Activated naive CD8-positive, alpha-beta T cell treated with anti-CD3 and anti-CD28 coated beads for 36 hours (primary cell): ENCODE results near the gene PNLIP. TPM values are rescaled to one million over a fixed set of nuclear protein-coding genes. Genes with fewer than 3 reads are reported as not detected.

Experiments used
- DNase-seq: peaks from one replicate; pipeline ENCODE4 v3.0.0; 2021
- H3K27ac Mint-ChIP-seq: one replicate; pipeline ENCODE4 v1.8.0; 2022; ENCODE audit warnings: mild to moderate bottlenecking, moderate library complexity, mixed read lengths
- H3K27me3 Mint-ChIP-seq: one replicate; pipeline ENCODE4 v1.8.0; 2022; ENCODE audit warnings: mild to moderate bottlenecking, mixed read lengths
- H3K36me3 Mint-ChIP-seq: one replicate; pipeline ENCODE4 v1.8.0; 2021; ENCODE audit warnings: mild to moderate bottlenecking, mixed read lengths
- H3K4me1 Mint-ChIP-seq: one replicate; pipeline ENCODE4 v1.8.0; 2021; ENCODE audit warnings: mixed read lengths
- H3K4me3 Mint-ChIP-seq: one replicate; pipeline ENCODE4 v1.8.0; 2022; ENCODE audit warnings: mild to moderate bottlenecking, moderate library complexity, mixed read lengths
- H3K9me3 Mint-ChIP-seq: one replicate; pipeline ENCODE4 v1.8.0; 2022; ENCODE audit warnings: mixed read lengths
- total RNA-seq, 2 experiments: library from RNA; stranded (reverse); gene quantifications; one replicate each; pipeline ENCODE4 v1.2.3, GENCODE V29; 2021

PNLIP gene
- total RNA-seq: not detected

DNA sequence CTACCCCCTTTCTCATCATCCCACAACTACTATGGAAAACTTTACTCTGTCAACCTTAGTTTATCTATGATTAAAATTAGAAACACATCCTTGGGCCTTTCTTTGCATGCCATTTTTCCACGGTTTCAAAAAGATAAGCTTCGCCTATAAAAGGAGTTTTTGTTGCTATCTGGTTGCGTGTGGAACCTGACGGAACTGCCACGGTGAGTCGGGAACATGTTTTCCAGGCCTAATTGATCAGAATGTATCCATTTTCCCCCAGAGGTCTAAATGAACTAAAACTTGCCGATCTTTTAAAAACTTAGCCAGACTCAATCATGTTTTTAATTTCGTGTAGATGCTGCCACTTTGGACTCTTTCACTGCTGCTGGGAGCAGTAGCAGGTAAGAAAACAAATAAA is at the start of gene PNLIP:
Gene PNLIP (plus strand): TSS at position 176 of the 400 bp plus-strand sequence. CDS start 162 bp downstream, at position 338.
- Mint-ChIP-seq H3K36me3 (no peaks in the 10 kb centered on the region), H3K9me3 (no peaks in the 10 kb centered on the region), H3K27me3 (peaks cover under 1% of the 10 kb centered on the region), H3K4me1 (no peaks in the 10 kb centered on the region), H3K27ac (no peak within 1 kb of the TSS), H3K4me3 (no peak within 1 kb of the TSS)
- no peak for DNase-seq

- no peaks in the 10 kb centered on the region for H3K4me1 Mint-ChIP-seq
- no peaks in the 10 kb centered on the region for H3K36me3 Mint-ChIP-seq
- no peak overlapping the region for H3K4me3 Mint-ChIP-seq
- H3K27me3 Mint-ChIP-seq: peaks cover 4% of the 10 kb centered on the region
- H3K9me3 Mint-ChIP-seq: peaks cover 2% of the 10 kb centered on the region
- no peak overlapping the region for H3K27ac Mint-ChIP-seq
- no peak for DNase-seq
Observed at GRCh38 chr10:116504786-116505185, 40.9 kb upstream of the PNLIP start.

DNA sequence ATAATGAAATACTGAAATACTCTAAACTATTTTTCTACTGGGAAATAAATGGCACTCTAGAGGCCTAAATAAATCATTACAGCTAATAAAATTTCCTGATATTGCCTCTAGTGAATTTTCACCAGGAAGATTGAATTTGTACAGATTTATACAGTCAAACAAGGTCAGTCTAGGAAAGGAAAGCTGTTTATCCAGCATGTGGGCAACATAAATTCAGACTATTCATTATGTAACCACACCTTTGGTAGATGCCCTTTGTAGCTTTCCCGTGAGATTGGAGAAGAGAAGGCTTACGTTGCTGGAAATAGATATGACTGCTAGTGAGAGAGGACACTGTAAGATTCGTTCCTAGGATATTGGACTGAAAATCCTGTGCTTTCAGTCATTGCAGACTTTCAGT is 35.2 kb upstream of the PNLIP start:
- no peaks in the 10 kb centered on the region for H3K36me3 Mint-ChIP-seq
- H3K27me3 Mint-ChIP-seq: peaks cover 11% of the 10 kb centered on the region
- H3K27ac Mint-ChIP-seq: no peak overlapping the region
- no peaks in the 10 kb centered on the region for H3K9me3 Mint-ChIP-seq
- H3K4me1 Mint-ChIP-seq: no peaks in the 10 kb centered on the region
- DNase-seq: no peak
- no peak overlapping the region for H3K4me3 Mint-ChIP-seq

DNA sequence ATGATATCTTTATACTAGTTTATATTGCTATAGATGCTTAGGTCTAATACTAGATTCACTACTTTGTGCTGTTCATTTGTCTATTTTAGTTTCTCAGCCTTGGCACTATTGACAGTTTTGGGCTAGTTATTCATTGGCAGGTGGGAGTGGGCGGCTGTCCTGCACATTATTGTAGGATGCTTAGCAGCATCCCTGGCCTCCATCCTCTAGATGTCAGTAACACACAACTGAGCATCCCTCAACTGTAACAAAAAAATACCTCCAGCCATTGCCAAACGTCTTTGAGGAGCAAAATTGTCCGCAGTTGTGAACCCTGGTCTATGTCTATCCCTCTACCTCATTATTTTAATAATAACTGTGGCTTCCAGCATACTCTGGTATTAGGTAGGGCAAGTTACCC is 34.4 kb upstream of the PNLIP start:
- Mint-ChIP-seq H3K27ac (no peak overlapping the region), H3K4me3 (no peak overlapping the region)

DNA sequence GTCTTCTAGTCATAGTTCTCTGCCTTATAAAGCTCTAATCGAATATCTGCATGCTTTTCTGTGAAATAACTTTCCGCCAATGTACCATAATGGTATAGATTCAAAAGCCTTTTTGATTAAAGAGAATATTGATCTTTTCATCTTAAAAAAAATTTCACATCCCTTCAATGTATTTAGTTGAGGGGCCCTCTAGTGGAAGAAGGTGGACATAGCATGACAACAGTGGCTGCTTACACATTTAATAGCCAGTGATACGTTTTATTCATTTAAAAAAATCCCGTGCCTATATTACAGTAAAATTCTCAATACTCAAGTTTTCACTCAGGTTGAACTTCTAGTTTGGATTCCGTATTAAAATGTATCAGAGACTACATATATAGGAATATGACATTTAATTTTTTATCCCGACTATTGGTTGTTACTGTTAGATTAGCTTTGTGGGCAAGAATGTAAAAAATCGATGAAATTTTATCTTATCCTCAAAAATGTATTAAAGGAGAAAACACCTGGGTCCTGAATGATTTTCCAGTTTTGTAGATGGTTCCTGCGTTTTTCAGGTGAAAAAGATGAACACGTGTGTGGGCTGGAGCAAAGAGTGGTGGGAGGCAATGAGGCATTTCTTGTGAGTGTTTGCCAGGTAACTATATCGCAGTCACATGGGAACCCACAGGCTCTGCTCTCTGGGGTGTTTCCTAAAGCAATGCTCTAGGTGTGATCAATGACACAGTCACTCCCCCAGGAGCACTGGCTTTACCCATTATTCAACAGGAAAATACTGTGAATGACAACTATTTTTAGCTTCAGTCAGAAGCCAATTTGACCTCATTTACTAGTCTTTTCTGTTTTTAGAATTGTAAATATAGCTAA is 24.1 kb upstream of the PNLIP start:
- H3K9me3 Mint-ChIP-seq: no peaks in the 10 kb centered on the region
- H3K4me1 Mint-ChIP-seq: no peaks in the 10 kb centered on the region
- peaks cover 15% of the 10 kb centered on the region for H3K27me3 Mint-ChIP-seq
- DNase-seq: no peak
- no peak overlapping the region for H3K4me3 Mint-ChIP-seq
- H3K27ac Mint-ChIP-seq: no peak overlapping the region
- H3K36me3 Mint-ChIP-seq: no peaks in the 10 kb centered on the region

More for the DNA sequence above, 34.4 kb upstream of the PNLIP start:
- no peak for DNase-seq
- Mint-ChIP-seq H3K9me3 (no peaks in the 10 kb centered on the region), H3K36me3 (no peaks in the 10 kb centered on the region), H3K27me3 (peaks cover 14% of the 10 kb centered on the region), H3K4me1 (no peaks in the 10 kb centered on the region)

DNA sequence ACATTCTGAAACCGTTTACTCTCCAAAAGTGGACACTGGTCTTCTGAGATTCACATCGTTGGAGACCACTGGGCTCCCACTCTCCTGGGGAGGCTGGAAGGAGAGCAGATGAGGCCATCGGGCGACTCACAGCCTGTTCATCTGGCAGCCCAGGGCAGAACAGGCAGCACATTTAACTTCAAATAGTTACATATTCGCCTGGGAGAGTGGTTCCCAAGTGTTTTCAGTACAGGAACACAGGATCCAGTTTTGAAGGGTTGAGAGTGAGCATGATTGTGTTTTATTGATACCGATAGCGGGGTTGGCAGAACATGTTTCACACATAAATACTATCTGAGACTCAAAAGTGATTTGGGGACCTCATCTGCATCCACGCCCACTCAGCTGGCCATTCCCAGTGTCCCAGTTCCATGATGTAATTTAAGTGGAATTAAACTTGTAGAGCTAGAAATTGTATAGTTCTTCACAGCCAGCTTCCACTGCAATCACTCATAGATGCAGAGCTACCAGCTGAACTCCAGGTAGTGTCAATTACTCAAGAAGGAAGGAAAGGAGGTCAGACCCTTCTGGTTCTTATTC is 22.8 kb upstream of the PNLIP start:
- no peak for DNase-seq
- no peaks in the 10 kb centered on the region for H3K36me3 Mint-ChIP-seq
- H3K27me3 Mint-ChIP-seq: peaks cover 18% of the 10 kb centered on the region
- no peaks in the 10 kb centered on the region for H3K9me3 Mint-ChIP-seq
- no peak overlapping the region for H3K4me3 Mint-ChIP-seq
- no peak overlapping the region for H3K27ac Mint-ChIP-seq
- H3K4me1 Mint-ChIP-seq: no peaks in the 10 kb centered on the region

- Mint-ChIP-seq H3K4me1 (no peaks in the 10 kb centered on the region), H3K9me3 (no peaks in the 10 kb centered on the region), H3K27ac (no peak overlapping the region), H3K4me3 (no peak overlapping the region), H3K27me3 (peaks cover 18% of the 10 kb centered on the region), H3K36me3 (no peaks in the 10 kb centered on the region)
- DNase-seq: no peak
Observed at GRCh38 chr10:116524736-116525135, 21.0 kb upstream of the PNLIP start.

GRCh38 chr10:116526219-116526618 is 19.5 kb upstream of the PNLIP start:
- no peak for DNase-seq
- Mint-ChIP-seq H3K4me3 (no peak overlapping the region), H3K9me3 (no peaks in the 10 kb centered on the region), H3K4me1 (no peaks in the 10 kb centered on the region), H3K27me3 (peaks cover 17% of the 10 kb centered on the region), H3K27ac (no peak overlapping the region), H3K36me3 (no peaks in the 10 kb centered on the region)

DNA sequence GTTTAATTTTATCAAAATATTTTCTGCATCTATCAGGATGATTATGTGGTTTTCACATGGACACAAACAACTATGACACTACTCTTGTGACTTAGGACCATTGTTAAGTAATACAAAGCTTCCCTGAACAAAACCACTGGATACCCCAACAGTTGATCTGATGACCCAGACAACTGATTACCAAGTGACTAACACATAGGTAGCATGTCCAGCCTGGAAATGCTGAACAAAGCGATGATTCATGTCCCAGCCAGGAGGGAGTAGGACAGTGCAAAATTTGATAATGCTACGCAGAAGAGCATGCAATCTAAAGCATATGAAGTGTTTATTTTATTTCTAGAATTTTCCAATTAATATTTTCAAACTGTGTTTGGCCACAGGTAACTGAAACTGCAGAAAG is 8.9 kb upstream of the PNLIP start:
- peaks cover 1% of the 10 kb centered on the region for H3K9me3 Mint-ChIP-seq

GRCh38 chr10:116538456-116538855 is 7.3 kb upstream of the PNLIP start:
- Mint-ChIP-seq H3K27me3 (peaks cover 9% of the 10 kb centered on the region), H3K4me3 (no peak overlapping the region), H3K4me1 (no peaks in the 10 kb centered on the region), H3K9me3 (no peaks in the 10 kb centered on the region), H3K27ac (no peak overlapping the region), H3K36me3 (no peaks in the 10 kb centered on the region)
- DNase-seq: no peak

More for the DNA sequence above, 8.9 kb upstream of the PNLIP start:
- DNase-seq: no peak
- Mint-ChIP-seq H3K4me3 (no peak overlapping the region), H3K36me3 (no peaks in the 10 kb centered on the region), H3K27me3 (peaks cover 9% of the 10 kb centered on the region), H3K27ac (no peak overlapping the region), H3K4me1 (no peaks in the 10 kb centered on the region)

- H3K4me1 Mint-ChIP-seq: no peaks in the 10 kb centered on the region
- DNase-seq: no peak
- H3K9me3 Mint-ChIP-seq: no peaks in the 10 kb centered on the region
- H3K36me3 Mint-ChIP-seq: no peaks in the 10 kb centered on the region
- H3K4me3 Mint-ChIP-seq: no peak overlapping the region
- H3K27ac Mint-ChIP-seq: no peak overlapping the region
- H3K27me3 Mint-ChIP-seq: peaks cover 9% of the 10 kb centered on the region
Observed at GRCh38 chr10:116538992-116539391, 6.7 kb upstream of the PNLIP start.

DNA sequence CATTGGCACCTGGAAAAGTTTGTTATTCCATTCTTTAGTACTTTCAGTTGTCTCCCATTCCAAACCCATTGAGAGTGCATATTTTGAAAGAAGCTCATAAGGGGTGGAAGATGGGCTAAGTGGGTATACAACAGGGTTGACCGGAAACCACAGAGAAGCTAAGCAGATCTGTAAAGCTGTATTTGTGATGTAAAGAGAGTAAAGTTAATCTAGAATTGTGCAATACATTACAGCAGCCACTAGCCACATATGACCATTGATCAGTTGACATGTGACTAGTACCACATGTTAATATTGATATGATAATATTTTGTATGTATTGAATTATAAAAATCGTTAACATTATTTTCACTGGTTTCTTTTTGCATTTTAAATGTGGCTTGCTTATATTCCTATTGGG is 4.9 kb upstream of the PNLIP start:
- Mint-ChIP-seq H3K27me3 (peaks cover 9% of the 10 kb centered on the region), H3K27ac (no peak overlapping the region), H3K36me3 (no peaks in the 10 kb centered on the region), H3K4me3 (no peak overlapping the region), H3K9me3 (no peaks in the 10 kb centered on the region), H3K4me1 (no peaks in the 10 kb centered on the region)
- DNase-seq: no peak

DNA sequence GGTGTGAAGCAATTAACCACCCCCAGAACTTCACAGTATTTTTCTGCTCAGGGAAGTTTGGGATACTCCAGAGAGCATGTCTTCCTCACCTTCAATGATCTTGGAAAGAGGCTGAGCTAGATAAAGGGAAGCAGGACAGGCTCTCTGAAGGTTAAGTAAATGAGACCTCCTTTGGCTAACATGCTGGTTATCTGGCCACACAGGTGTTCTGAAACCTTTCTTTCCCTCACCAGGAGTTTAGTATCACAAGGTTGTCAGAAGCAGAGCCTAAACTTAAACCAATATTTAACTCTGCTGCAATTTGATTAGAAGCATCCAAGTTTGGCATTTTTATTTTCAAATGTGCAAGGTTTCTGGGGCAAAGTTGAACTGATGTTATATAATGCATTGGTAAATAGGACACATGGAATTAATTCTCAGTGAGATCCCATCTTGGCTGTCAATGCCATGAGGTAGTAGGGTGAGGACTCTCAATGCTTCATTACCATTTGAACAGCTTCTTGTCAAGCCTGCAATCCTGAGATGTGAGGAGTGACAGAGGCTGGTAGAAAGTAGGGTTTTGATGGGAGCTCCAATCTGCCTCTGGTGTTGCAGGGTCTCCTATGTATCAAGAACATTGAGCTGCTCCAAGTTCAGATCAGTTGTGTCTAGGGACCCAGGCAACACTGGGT is 3.6 kb upstream of the PNLIP start:
- DNase-seq: no peak
- no peak overlapping the region for H3K4me3 Mint-ChIP-seq
- peaks cover 9% of the 10 kb centered on the region for H3K27me3 Mint-ChIP-seq
- H3K4me1 Mint-ChIP-seq: no peaks in the 10 kb centered on the region
- no peak overlapping the region for H3K27ac Mint-ChIP-seq
- no peaks in the 10 kb centered on the region for H3K9me3 Mint-ChIP-seq
- no peaks in the 10 kb centered on the region for H3K36me3 Mint-ChIP-seq

DNA sequence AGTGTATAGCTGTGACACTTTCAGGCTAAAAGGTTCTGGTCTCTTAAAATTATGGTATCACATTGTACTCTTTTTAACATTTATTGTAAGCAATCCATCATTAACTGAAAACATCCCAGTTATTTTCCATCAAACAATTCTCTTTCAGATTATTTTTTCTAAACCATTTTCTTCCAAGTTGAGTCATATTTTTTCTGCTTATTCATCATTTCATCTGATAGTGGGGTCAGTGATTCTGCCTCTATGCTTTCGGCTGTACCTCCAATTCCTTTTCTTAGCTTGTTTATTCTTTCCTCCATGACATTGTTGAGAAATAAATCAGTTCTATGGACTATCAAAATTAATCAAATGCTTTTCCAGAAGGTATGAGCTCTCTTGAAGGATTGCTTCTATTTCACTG is 609 bp upstream of the PNLIP start:
- no peak overlapping the region for H3K4me3 Mint-ChIP-seq
- no peak for DNase-seq
- no peaks in the 10 kb centered on the region for H3K4me1 Mint-ChIP-seq
- no peaks in the 10 kb centered on the region for H3K36me3 Mint-ChIP-seq
- no peak overlapping the region for H3K27ac Mint-ChIP-seq
- peaks cover 4% of the 10 kb centered on the region for H3K27me3 Mint-ChIP-seq
- H3K9me3 Mint-ChIP-seq: no peaks in the 10 kb centered on the region

DNA sequence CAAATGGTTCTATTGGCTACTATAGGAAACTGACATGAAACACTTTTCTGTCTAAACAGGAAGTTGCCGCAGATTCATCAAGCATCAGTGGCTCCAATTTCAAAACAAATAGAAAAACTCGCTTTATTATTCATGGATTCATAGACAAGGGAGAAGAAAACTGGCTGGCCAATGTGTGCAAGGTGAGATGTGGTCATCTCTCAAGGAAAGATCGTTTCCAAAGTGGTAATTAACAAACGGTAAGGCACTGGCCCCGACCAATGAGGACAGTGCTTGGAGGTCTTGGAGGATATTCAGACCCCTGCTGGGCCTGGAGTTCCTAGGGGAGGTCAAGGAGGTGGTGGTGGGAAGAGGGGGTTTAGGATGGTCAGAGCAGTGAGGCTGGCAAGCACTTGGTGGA is 2.6 kb downstream of the PNLIP start:
- Mint-ChIP-seq H3K27me3 (no peaks in the 10 kb centered on the region), H3K9me3 (no peaks in the 10 kb centered on the region), H3K36me3 (no peaks in the 10 kb centered on the region), H3K4me3 (no peak overlapping the region), H3K27ac (no peak overlapping the region), H3K4me1 (no peaks in the 10 kb centered on the region)
- no peak for DNase-seq
